DOHH2 (cell line): ENCODE results near the gene ZFR.

ENCODE experiments used
- H3F3A ChIP-seq: fragments of 200-600 bp; sonication (generic), shearing (Covaris generic); 2 replicates; pipeline ENCODE4 v1.6.0; 2016; ENCODE audit warnings: antibody characterized with exemption, mild to moderate bottlenecking; ENCODE audit not compliant: control insufficient read depth, insufficient read depth
- H3K27ac ChIP-seq: fragments of 200-600 bp; sonication (generic); 2 replicates; pipeline ENCODE4 v1.5.1; 2014; ENCODE audit warnings: low read depth, mild to moderate bottlenecking, low read length, moderate library complexity
- H3K27me3 ChIP-seq: fragments of 200-600 bp; sonication (generic); 2 replicates; pipeline ENCODE4 v1.6.1; 2014; ENCODE audit warnings: mild to moderate bottlenecking, low read length, mixed read lengths; ENCODE audit not compliant: control insufficient read depth
- H3K36me3 ChIP-seq: fragments of 200-600 bp; sonication (generic); 2 replicates; pipeline ENCODE4 v1.6.1; 2014; ENCODE audit warnings: mild to moderate bottlenecking, low read length, moderate library complexity, mixed read lengths; ENCODE audit not compliant: control insufficient read depth
- H3K4me1 ChIP-seq: fragments of 200-600 bp; sonication (generic); 2 replicates; pipeline ENCODE4 v1.6.1; 2014; ENCODE audit warnings: mild to moderate bottlenecking, low read length, mixed read lengths; ENCODE audit not compliant: control insufficient read depth
- H3K4me2 ChIP-seq: fragments of 200-600 bp; sonication (generic); 2 replicates; pipeline ENCODE4 v1.6.0; 2014; ENCODE audit warnings: mild to moderate bottlenecking, low read length, moderate library complexity
- H3K4me3 ChIP-seq: fragments of 200-600 bp; sonication (generic); 2 replicates; pipeline ENCODE4 v1.5.1; 2014; ENCODE audit warnings: mild to moderate bottlenecking, low read length, mixed read lengths
- H3K79me2 ChIP-seq: fragments of 200-600 bp; sonication (generic); 2 replicates; pipeline ENCODE4 v1.6.1; 2014; ENCODE audit warnings: mild to moderate bottlenecking, low read length, mixed read lengths; ENCODE audit not compliant: control insufficient read depth
- H3K9me2 ChIP-seq: fragments of 200-600 bp; sonication (generic); replicated peaks from 2 replicates; pipeline ENCODE4 v1.6.1; 2014; ENCODE audit warnings: mild to moderate bottlenecking, low read length, mixed read lengths; ENCODE audit not compliant: control insufficient read depth
- H3K9me3 ChIP-seq: fragments of 200-600 bp; sonication (generic); 2 replicates; pipeline ENCODE4 v1.6.1; 2014; ENCODE audit warnings: antibody characterized with exemption, low read length, mixed read lengths; ENCODE audit not compliant: control insufficient read depth, insufficient read depth
- H4K20me1 ChIP-seq: fragments of 200-600 bp; sonication (generic); 2 replicates; pipeline ENCODE4 v1.6.0; 2014; ENCODE audit warnings: low read depth, mild to moderate bottlenecking, antibody characterized with exemption, low read length, moderate library complexity; ENCODE audit not compliant: control insufficient read depth, insufficient read depth
- CTCF ChIP-seq: fragments of 200-600 bp; sonication (generic); IDR thresholded peaks from one replicate; pipeline ENCODE4 v1.5.1; 2014; ENCODE audit warnings: antibody characterized with exemption, mild to moderate bottlenecking, low read depth, low read length; ENCODE audit not compliant: poor library complexity, severe bottlenecking
- EZH2phosphoT487 ChIP-seq: fragments of 200-600 bp; sonication (generic); IDR thresholded peaks from 2 replicates; pipeline ENCODE4 v1.6.1; 2017; ENCODE audit warnings: borderline replicate concordance, mild to moderate bottlenecking, antibody characterized with exemption, low read length, moderate library complexity, mixed read lengths

The ZFR gene

DNA sequence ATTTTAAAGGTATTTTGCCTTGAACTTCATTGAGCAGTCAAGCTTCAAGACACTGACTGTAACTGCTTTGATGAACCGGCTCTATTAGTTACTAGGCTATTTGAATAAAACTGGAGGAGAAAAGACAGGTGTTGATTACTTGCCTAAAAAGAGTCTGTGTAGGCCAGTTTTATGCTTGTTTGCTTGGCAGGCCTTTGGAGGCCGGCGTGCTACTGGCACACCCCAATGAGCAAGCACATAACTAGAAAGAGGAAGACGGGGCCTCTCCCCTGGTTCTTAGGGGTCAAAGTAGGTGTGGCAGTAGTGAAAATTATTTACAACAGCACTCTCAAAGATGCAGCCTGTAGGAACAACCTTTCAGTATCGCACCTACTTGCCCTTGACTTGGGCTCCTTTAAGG is 2.1 kb upstream of the ZFR start:
- H3K4me2 ChIP-seq, result no peak overlapping the region
- H3K27ac ChIP-seq, result no peak overlapping the region
- no peaks in the 10 kb centered on the region for H3K9me3 ChIP-seq
- no peaks in the 10 kb centered on the region for H3F3A ChIP-seq
- peaks cover 7% of the 10 kb centered on the region; the same call in 1 of the 2 replicates for H3K27me3 ChIP-seq
- peaks cover 32% of the 10 kb centered on the region for H3K4me1 ChIP-seq
- peaks cover 9% of the 10 kb centered on the region for H4K20me1 ChIP-seq
- no peak for TF ChIP-seq CTCF
- no peak for TF ChIP-seq EZH2phosphoT487
- H3K36me3 ChIP-seq, result peaks cover 16% of the 10 kb centered on the region
- H3K9me2 ChIP-seq, result no peaks in the 10 kb centered on the region
- peaks cover 28% of the 10 kb centered on the region for H3K79me2 ChIP-seq
- no peak overlapping the region for H3K4me3 ChIP-seq

DNA sequence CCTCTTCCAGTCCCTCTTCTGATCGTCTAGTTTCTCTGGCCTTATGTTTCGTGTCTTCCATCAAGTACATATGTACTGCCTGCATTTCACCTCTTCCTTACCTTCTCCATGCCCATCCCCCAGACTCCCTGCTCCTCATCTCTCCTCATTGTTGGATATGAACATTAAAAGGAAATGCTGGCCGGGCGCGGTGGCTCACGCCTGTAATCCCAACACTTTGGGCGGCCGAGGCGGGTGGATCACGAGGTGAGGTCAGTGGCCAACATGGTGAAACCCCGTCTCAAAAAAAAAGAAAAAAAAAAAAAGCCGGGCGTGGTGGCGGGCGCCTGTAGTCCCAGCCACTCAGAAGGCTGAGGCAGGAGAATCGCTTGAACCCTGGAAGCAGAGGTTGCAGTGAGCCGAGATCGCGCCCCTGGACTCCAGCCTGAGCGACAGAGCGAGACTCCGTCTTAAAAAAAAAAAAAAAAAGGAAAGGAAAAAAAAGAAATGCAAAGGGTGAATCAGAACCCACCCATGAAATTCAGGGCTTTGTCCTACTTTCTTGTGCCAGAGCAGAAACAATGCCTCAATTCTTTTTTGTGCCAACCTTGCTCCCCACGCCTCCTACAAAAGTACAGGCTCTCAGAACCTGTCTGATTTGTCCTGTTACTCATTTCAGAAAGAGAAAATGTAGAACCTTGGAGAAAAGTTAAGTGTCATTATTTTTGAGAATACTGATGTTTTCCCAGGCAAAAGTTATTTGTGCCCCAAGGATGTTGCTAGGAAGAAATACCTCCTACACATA is 1.5 kb upstream of the ZFR start:
- H3K4me2 ChIP-seq, result no peak overlapping the region
- peaks cover 11% of the 10 kb centered on the region for H4K20me1 ChIP-seq
- no peaks in the 10 kb centered on the region for H3F3A ChIP-seq
- H3K9me2 ChIP-seq, result no peaks in the 10 kb centered on the region
- peaks cover 22% of the 10 kb centered on the region for H3K36me3 ChIP-seq
- H3K79me2 ChIP-seq, result peaks cover 34% of the 10 kb centered on the region
- TF ChIP-seq CTCF, result no peak
- no peak for TF ChIP-seq EZH2phosphoT487
- no peak overlapping the region for H3K27ac ChIP-seq
- peaks cover 7% of the 10 kb centered on the region; the same call in 1 of the 2 replicates for H3K27me3 ChIP-seq
- peaks cover 32% of the 10 kb centered on the region for H3K4me1 ChIP-seq
- H3K4me3 ChIP-seq, result no peak overlapping the region
- no peaks in the 10 kb centered on the region for H3K9me3 ChIP-seq

GRCh38 chr5:32445287-32445758 is 783 bp upstream of the ZFR start:
- Histone ChIP-seq H3K9me3 (no peaks in the 10 kb centered on the region), H3K4me2 (no peak overlapping the region), H3F3A (no peaks in the 10 kb centered on the region), H3K4me3 (no peak overlapping the region), H3K9me2 (no peaks in the 10 kb centered on the region), H3K4me1 (peaks cover 32% of the 10 kb centered on the region), H3K79me2 (peaks cover 41% of the 10 kb centered on the region), H4K20me1 (peaks cover 11% of the 10 kb centered on the region), H3K36me3 (peaks cover 25% of the 10 kb centered on the region), H3K27me3 (peaks cover 7% of the 10 kb centered on the region; the same call in 1 of the 2 replicates), H3K27ac (no peak overlapping the region)
- TF ChIP-seq EZH2phosphoT487, result no peak
- TF ChIP-seq CTCF, result no peak
